ENCODE results near the gene PCCA. TPM values are rescaled to one million over a fixed set of nuclear protein-coding genes. Genes with fewer than 3 reads are reported as not detected.

The PCCA gene
- total RNA-seq, 5 donors from 2014 or later (not counting 1 experiment from before 2014, with no cell fraction given): 7.6 to 16.8 (median 10.2) TPM

- Mint-ChIP-seq H3K4me1 (peaks cover 14 to 22% (median 16%) of the 10 kb centered on the region in 3 donors), H3K27ac (no peak overlapping the region), H3K27me3 (no peaks in the 10 kb centered on the region), H3K4me3 (no peak overlapping the region), H3K36me3 (peaks cover 29% of the 10 kb centered on the region), H3K9me3 (no peaks in the 10 kb centered on the region)
- 79% methylated on average over 5 of the region's 10 CpGs for WGBS (ENCODE audit: insufficient coverage)
- H3K27me3 ChIP-seq (replicated peaks in 1 of 2; ENCODE audit: control insufficient read depth in 2 of 2, extremely low read depth in 1 of 2, insufficient read depth in 2 of 2, low read length in 1 of 2): no peaks in the 10 kb centered on the region
- ATAC-seq (replicated peaks in 1 of 4) (no peak), DNase-seq (no peak)
- CTCF ChIA-PET: no interaction called here
- H3K36me3 ChIP-seq (ENCODE audit: control insufficient read depth in 2 of 2, extremely low read depth in 1 of 2, insufficient read depth in 1 of 2, low read length in 1 of 2): no peaks in the 10 kb centered on the region
- H3K4me3 ChIP-seq (ENCODE audit: control insufficient read depth in 1 of 2, extremely low read depth in 1 of 2, low read length in 1 of 2): no peak overlapping the region
- no peak overlapping the region for H3K27ac ChIP-seq (ENCODE audit: low read length)
- POLR2A ChIA-PET: interaction anchor here (0.6 to 0.7 kb wide), 2 partner anchors 9 to 10 kb away, joined by 3 to 5 read pairs; no protein-coding TSS in a partner anchor
- H3K9me3 ChIP-seq: no peaks in the 10 kb centered on the region
- H3K4me1 ChIP-seq (ENCODE audit: control insufficient read depth in 1 of 2, extremely low read depth in 1 of 2, insufficient read depth in 2 of 2, low read length in 2 of 2): no peaks in the 10 kb centered on the region
Measured at GRCh38 chr13:100100115-100100879, 11.4 kb downstream of the PCCA start.

- DNase-seq: no peak
- H3K27ac ChIP-seq (ENCODE audit: low read length): no peak overlapping the region
- Mint-ChIP-seq H3K4me1 (peaks cover 9 to 11% (median 10%) of the 10 kb centered on the region in 3 donors), H3K4me3 (no peak overlapping the region), H3K9me3 (no peaks in the 10 kb centered on the region), H3K27me3 (no peaks in the 10 kb centered on the region), H3K36me3 (peaks cover 21% of the 10 kb centered on the region), H3K27ac (no peak overlapping the region)
- ChIA-PET POLR2A (no interaction called here), CTCF (no interaction called here)
- WGBS (ENCODE audit: insufficient coverage): no CpG with 5 or more reads among the region's 2 CpGs
- no peaks in the 10 kb centered on the region for H3K4me1 ChIP-seq (ENCODE audit: control insufficient read depth in 1 of 2, extremely low read depth in 1 of 2, insufficient read depth in 2 of 2, low read length in 2 of 2)
- no peak overlapping the region for H3K4me3 ChIP-seq (ENCODE audit: control insufficient read depth in 1 of 2, extremely low read depth in 1 of 2, low read length in 1 of 2)
- no peaks in the 10 kb centered on the region for H3K27me3 ChIP-seq (replicated peaks in 1 of 2; ENCODE audit: control insufficient read depth in 2 of 2, extremely low read depth in 1 of 2, insufficient read depth in 2 of 2, low read length in 1 of 2)
- H3K9me3 ChIP-seq: no peaks in the 10 kb centered on the region
- ATAC-seq (replicated peaks in 1 of 4): no peak
- no peaks in the 10 kb centered on the region for H3K36me3 ChIP-seq (ENCODE audit: control insufficient read depth in 2 of 2, extremely low read depth in 1 of 2, insufficient read depth in 1 of 2, low read length in 1 of 2)
Measured at GRCh38 chr13:100102042-100102441, 13.1 kb downstream of the PCCA start.

- H3K27ac Mint-ChIP-seq: no peak overlapping the region
Measured at GRCh38 chr13:100106005-100106404, 17.1 kb downstream of the PCCA start.

GRCh38 chr13:100106705-100107104, 17.8 kb downstream of the PCCA start:
- peaks cover 4 to 5% (median 5%) of the 10 kb centered on the region in 3 donors for H3K4me1 Mint-ChIP-seq
- no peak overlapping the region for H3K4me3 ChIP-seq (ENCODE audit: control insufficient read depth in 1 of 2, extremely low read depth in 1 of 2, low read length in 1 of 2)
- H3K27me3 ChIP-seq (replicated peaks in 1 of 2; ENCODE audit: control insufficient read depth in 2 of 2, extremely low read depth in 1 of 2, insufficient read depth in 2 of 2, low read length in 1 of 2): no peaks in the 10 kb centered on the region
- DNase-seq (no peak), ATAC-seq (replicated peaks in 1 of 4) (no peak)
- no peaks in the 10 kb centered on the region for H3K36me3 ChIP-seq (ENCODE audit: control insufficient read depth in 2 of 2, extremely low read depth in 1 of 2, insufficient read depth in 1 of 2, low read length in 1 of 2)
- H3K4me1 ChIP-seq (ENCODE audit: control insufficient read depth in 1 of 2, extremely low read depth in 1 of 2, insufficient read depth in 2 of 2, low read length in 2 of 2): no peaks in the 10 kb centered on the region
- H3K4me3 Mint-ChIP-seq: no peak overlapping the region
- POLR2A ChIA-PET: no interaction called here
- H3K9me3 Mint-ChIP-seq: no peaks in the 10 kb centered on the region
- H3K36me3 Mint-ChIP-seq: peaks cover 22% of the 10 kb centered on the region
- 100% methylated on average over 1 of the region's 4 CpGs for WGBS (ENCODE audit: insufficient coverage)
- H3K27ac Mint-ChIP-seq: no peak overlapping the region
- CTCF ChIA-PET: no interaction called here
- H3K27ac ChIP-seq (ENCODE audit: low read length): no peak overlapping the region
- H3K9me3 ChIP-seq: no peaks in the 10 kb centered on the region
- no peaks in the 10 kb centered on the region for H3K27me3 Mint-ChIP-seq

More at GRCh38 chr13:100106005-100106404, 17.1 kb downstream of the PCCA start:
- POLR2A ChIA-PET: interaction anchor here in 1 of 2 donors (0.6 kb wide), 1 partner anchor 81 kb away, joined by 3 read pairs; no protein-coding TSS in a partner anchor
- Histone ChIP-seq H3K9me3 (no peaks in the 10 kb centered on the region), H3K4me1 (ENCODE audit: control insufficient read depth in 1 of 2, extremely low read depth in 1 of 2, insufficient read depth in 2 of 2, low read length in 2 of 2) (no peaks in the 10 kb centered on the region), H3K27ac (ENCODE audit: low read length) (no peak overlapping the region), H3K4me3 (ENCODE audit: control insufficient read depth in 1 of 2, extremely low read depth in 1 of 2, low read length in 1 of 2) (no peak overlapping the region), H3K27me3 (replicated peaks in 1 of 2; ENCODE audit: control insufficient read depth in 2 of 2, extremely low read depth in 1 of 2, insufficient read depth in 2 of 2, low read length in 1 of 2) (no peaks in the 10 kb centered on the region), H3K36me3 (ENCODE audit: control insufficient read depth in 2 of 2, extremely low read depth in 1 of 2, insufficient read depth in 1 of 2, low read length in 1 of 2) (no peaks in the 10 kb centered on the region)
- Mint-ChIP-seq H3K4me1 (peaks cover 4 to 5% (median 5%) of the 10 kb centered on the region in 3 donors), H3K36me3 (peaks cover 20% of the 10 kb centered on the region), H3K4me3 (no peak overlapping the region), H3K9me3 (no peaks in the 10 kb centered on the region), H3K27me3 (no peaks in the 10 kb centered on the region)
- CTCF ChIA-PET: no interaction called here
- ATAC-seq (replicated peaks in 1 of 4): no peak
- DNase-seq: no peak
- 100% methylated on average over 2 of the region's 2 CpGs for WGBS (ENCODE audit: insufficient coverage)

- H3K9me3 Mint-ChIP-seq: no peaks in the 10 kb centered on the region
- Histone ChIP-seq H3K4me1 (ENCODE audit: control insufficient read depth in 1 of 2, extremely low read depth in 1 of 2, insufficient read depth in 2 of 2, low read length in 2 of 2) (no peaks in the 10 kb centered on the region), H3K9me3 (no peaks in the 10 kb centered on the region), H3K4me3 (ENCODE audit: control insufficient read depth in 1 of 2, extremely low read depth in 1 of 2, low read length in 1 of 2) (no peak overlapping the region), H3K27me3 (replicated peaks in 1 of 2; ENCODE audit: control insufficient read depth in 2 of 2, extremely low read depth in 1 of 2, insufficient read depth in 2 of 2, low read length in 1 of 2) (no peaks in the 10 kb centered on the region), H3K36me3 (ENCODE audit: control insufficient read depth in 2 of 2, extremely low read depth in 1 of 2, insufficient read depth in 1 of 2, low read length in 1 of 2) (no peaks in the 10 kb centered on the region), H3K27ac (ENCODE audit: low read length) (no peak overlapping the region)
- H3K36me3 Mint-ChIP-seq: peaks cover 18% of the 10 kb centered on the region
- H3K4me3 Mint-ChIP-seq: no peak overlapping the region
- no peak overlapping the region for H3K27ac Mint-ChIP-seq
- no peak for DNase-seq
- ChIA-PET POLR2A (no interaction called here), CTCF (interaction anchor here in 1 of 2 donors (0.6 kb wide), 1 partner anchor 1295 kb away, joined by 4 read pairs; no protein-coding TSS in a partner anchor)
- H3K27me3 Mint-ChIP-seq: no peaks in the 10 kb centered on the region
- ATAC-seq (replicated peaks in 1 of 4): no peak
- peaks cover 4 to 5% (median 5%) of the 10 kb centered on the region in 3 donors for H3K4me1 Mint-ChIP-seq
- WGBS (ENCODE audit: insufficient coverage): no CpG with 5 or more reads among the region's 3 CpGs
Measured at GRCh38 chr13:100108913-100109507, 20.1 kb downstream of the PCCA start.

- H3K36me3 Mint-ChIP-seq: peaks cover 18% of the 10 kb centered on the region
- Histone ChIP-seq H3K36me3 (ENCODE audit: control insufficient read depth in 2 of 2, extremely low read depth in 1 of 2, insufficient read depth in 1 of 2, low read length in 1 of 2) (no peaks in the 10 kb centered on the region), H3K4me1 (ENCODE audit: control insufficient read depth in 1 of 2, extremely low read depth in 1 of 2, insufficient read depth in 2 of 2, low read length in 2 of 2) (no peaks in the 10 kb centered on the region), H3K27me3 (replicated peaks in 1 of 2; ENCODE audit: control insufficient read depth in 2 of 2, extremely low read depth in 1 of 2, insufficient read depth in 2 of 2, low read length in 1 of 2) (no peaks in the 10 kb centered on the region), H3K4me3 (ENCODE audit: control insufficient read depth in 1 of 2, extremely low read depth in 1 of 2, low read length in 1 of 2) (no peak overlapping the region), H3K9me3 (no peaks in the 10 kb centered on the region), H3K27ac (ENCODE audit: low read length) (no peak overlapping the region)
- no peak for ATAC-seq (replicated peaks in 1 of 4)
- no peaks in the 10 kb centered on the region for H3K27me3 Mint-ChIP-seq
- H3K27ac Mint-ChIP-seq: no peak overlapping the region
- no CpG with 5 or more reads among the region's 2 CpGs for WGBS (ENCODE audit: insufficient coverage)
- no peaks in the 10 kb centered on the region for H3K9me3 Mint-ChIP-seq
- peaks cover 4 to 8% (median 5%) of the 10 kb centered on the region in 3 donors for H3K4me1 Mint-ChIP-seq
- POLR2A ChIA-PET: interaction anchor here in 1 of 2 donors (0.6 kb wide), 1 partner anchor 9 kb away, joined by 5 read pairs; no protein-coding TSS in a partner anchor
- no peak overlapping the region for H3K4me3 Mint-ChIP-seq
- no peak for DNase-seq
- CTCF ChIA-PET: no interaction called here
Measured at GRCh38 chr13:100110269-100110668, 21.4 kb downstream of the PCCA start.

All from T-cell (primary cell).